ENCODE results near the gene FITM1. TPM values are rescaled to one million over a fixed set of nuclear protein-coding genes. Genes with fewer than 3 reads are reported as not detected.

The FITM1 gene
- total RNA-seq, 2 donors from 2014 or later, result 2.0 TPM; not detected in 1

DNA sequence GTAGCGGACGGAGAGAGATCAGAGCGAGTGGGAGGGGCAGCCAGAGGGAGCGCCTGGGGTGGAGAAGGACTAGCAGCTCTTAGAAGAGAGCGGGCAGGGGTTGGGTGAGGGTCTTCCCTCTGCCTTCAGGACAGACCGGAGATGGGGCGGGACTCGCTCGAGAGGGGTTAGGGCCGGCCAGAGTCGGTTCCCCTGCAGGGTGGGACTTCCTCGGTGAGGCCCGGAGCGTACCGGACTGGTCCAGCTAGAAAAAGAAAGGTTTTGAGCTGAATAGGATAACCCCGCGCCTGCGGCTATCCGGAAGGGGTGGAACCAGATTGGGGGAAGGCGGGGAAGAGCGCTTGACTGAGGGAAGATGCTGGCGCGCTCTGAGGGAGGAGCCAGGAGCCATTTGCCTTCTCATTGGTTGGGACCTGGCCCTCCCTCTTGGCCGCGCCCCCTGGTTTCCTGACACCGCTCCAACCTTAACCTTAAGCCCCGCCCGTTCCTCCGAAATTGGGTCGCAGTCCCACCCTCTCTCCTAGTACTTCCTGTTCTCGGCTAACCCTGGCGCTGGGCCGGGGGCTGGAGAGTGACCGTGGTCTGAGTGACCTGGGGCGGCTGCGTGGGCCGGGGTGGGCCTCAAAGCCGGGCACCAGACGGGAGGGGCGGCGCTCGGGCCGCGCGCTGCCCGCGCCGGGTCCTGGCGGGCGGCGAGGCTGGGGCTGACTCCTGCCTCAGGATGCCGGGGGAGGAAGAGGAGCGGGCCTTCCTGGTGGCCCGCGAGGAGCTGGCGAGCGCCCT lies 16.7 kb downstream of the FITM1 start, which contains the start of gene RNF31:
TSS of gene RNF31 (plus strand) at position 521 of the 783 bp plus-strand sequence. CDS start at position 722, 201 bp downstream.
- no peaks in the 10 kb centered on the region for H3K27me3 ChIP-seq (replicated peaks; ENCODE audit: insufficient read depth)
- H3K4me3 ChIP-seq, result peak within 1 kb of the TSS; percentile 68 to 92
- no peaks in the 10 kb centered on the region for H3K9me3 ChIP-seq
- H3K27ac ChIP-seq, result peak within 1 kb of the TSS; percentile 92 to 94
- peak; percentile 42 for TF ChIP-seq POLR2A (IDR thresholded peaks at IDR 0.05)
- peak; percentile 84 for TF ChIP-seq POLR2AphosphoS5 (IDR thresholded peaks at IDR 0.05)
- TF ChIP-seq, protein P1, sequence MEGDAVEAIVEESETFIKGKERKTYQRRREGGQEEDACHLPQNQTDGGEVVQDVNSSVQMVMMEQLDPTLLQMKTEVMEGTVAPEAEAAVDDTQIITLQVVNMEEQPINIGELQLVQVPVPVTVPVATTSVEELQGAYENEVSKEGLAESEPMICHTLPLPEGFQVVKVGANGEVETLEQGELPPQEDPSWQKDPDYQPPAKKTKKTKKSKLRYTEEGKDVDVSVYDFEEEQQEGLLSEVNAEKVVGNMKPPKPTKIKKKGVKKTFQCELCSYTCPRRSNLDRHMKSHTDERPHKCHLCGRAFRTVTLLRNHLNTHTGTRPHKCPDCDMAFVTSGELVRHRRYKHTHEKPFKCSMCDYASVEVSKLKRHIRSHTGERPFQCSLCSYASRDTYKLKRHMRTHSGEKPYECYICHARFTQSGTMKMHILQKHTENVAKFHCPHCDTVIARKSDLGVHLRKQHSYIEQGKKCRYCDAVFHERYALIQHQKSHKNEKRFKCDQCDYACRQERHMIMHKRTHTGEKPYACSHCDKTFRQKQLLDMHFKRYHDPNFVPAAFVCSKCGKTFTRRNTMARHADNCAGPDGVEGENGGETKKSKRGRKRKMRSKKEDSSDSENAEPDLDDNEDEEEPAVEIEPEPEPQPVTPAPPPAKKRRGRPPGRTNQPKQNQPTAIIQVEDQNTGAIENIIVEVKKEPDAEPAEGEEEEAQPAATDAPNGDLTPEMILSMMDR (IDR thresholded peaks at IDR 0.05), result peak in 1 of 4 experiments; percentile 18
- intact Hi-C loops (cut with DNase I), result no loop called here
- peak; percentile 98 for DNase-seq (ENCODE audit: low spot score)
- peaks cover 11% of the 10 kb centered on the region for H3K4me1 ChIP-seq (replicated peaks)
- H3K36me3 ChIP-seq, result peaks cover 3 to 18% of the 10 kb centered on the region in 2 donors
- under 1% methylated on average over 40 of the region's 57 CpGs for WGBS

GRCh38 chr14:24147761-24148428 lies 17.4 kb downstream of the FITM1 start:
- Histone ChIP-seq H3K4me1 (replicated peaks) (peaks cover 11% of the 10 kb centered on the region), H3K9me3 (no peaks in the 10 kb centered on the region), H3K27me3 (replicated peaks; ENCODE audit: insufficient read depth) (no peaks in the 10 kb centered on the region), H3K4me3 (peak overlapping the region; percentile 68 to 92), H3K27ac (peak overlapping the region; percentile 92 to 94), H3K36me3 (peaks cover 3 to 18% of the 10 kb centered on the region in 2 donors)
- 3% methylated on average over 29 of the region's 29 CpGs for WGBS
- intact Hi-C loops (cut with DNase I), result no loop called here
- TF ChIP-seq, protein P1 (IDR thresholded peaks at IDR 0.05), result no peak
- no peak for TF ChIP-seq POLR2AphosphoS5 (IDR thresholded peaks at IDR 0.05)
- TF ChIP-seq POLR2A (IDR thresholded peaks at IDR 0.05), result no peak
- no peak for DNase-seq (ENCODE audit: low spot score)

DNA sequence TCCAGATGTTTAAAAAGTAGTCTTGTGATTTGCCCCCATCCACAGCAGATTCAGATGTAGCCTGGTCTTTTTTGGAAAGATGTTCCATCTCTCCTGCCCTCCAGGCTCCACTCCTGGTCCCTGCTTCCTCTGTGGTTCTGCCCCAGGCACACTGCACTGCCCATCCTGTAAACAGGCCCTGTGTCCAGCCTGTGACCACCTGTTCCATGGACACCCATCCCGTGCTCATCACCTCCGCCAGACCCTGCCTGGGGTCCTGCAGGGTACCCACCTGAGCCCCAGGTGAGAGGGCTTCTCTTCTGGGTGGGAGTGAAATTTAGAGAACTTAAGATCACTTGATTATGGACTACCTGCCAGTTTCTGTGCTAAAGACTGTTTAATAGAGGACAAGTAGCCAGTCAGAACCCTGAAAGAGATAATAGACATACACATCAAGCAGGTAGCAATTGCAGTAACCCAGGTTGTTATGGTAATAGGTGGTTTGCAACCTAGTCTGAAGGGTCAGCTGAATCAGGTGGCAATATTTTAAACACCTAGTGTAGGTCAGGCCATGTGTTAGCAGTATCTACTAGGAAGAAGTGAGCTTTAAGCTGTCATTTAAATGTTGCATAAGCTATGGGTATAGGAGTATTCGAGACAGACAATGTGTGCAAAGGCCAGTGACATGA lies 19.0 kb downstream of the FITM1 start:
- 95% methylated on average over 3 of the region's 3 CpGs for WGBS
- DNase-seq (ENCODE audit: low spot score), result no peak
- Histone ChIP-seq H3K36me3 (peaks cover 3 to 18% of the 10 kb centered on the region in 2 donors), H3K4me1 (replicated peaks) (peaks cover 11% of the 10 kb centered on the region), H3K27ac (no peak overlapping the region), H3K4me3 (no peak overlapping the region), H3K27me3 (replicated peaks; ENCODE audit: insufficient read depth) (no peaks in the 10 kb centered on the region), H3K9me3 (no peaks in the 10 kb centered on the region)
- TF ChIP-seq, protein P1 (IDR thresholded peaks at IDR 0.05), result no peak
- TF ChIP-seq POLR2AphosphoS5 (IDR thresholded peaks at IDR 0.05) (no peak), POLR2A (IDR thresholded peaks at IDR 0.05) (no peak)
- intact Hi-C loops (cut with DNase I), result no loop called here

DNA sequence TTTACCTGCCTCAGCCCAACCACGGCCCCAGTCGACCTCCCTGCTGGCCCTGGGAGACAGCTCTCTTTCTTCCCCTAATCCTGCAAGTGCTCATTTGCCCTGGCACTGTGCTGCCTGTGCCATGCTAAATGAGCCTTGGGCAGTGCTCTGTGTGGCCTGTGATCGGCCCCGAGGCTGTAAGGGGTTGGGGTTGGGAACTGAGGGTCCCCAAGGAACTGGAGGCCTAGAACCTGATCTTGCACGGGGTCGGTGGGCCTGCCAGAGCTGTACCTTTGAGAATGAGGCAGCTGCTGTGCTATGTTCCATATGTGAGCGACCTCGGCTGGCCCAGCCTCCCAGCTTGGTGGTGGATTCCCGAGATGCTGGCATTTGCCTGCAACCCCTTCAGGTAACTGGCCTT lies 19.6 kb downstream of the FITM1 start:
- Histone ChIP-seq H3K27me3 (replicated peaks; ENCODE audit: insufficient read depth) (no peaks in the 10 kb centered on the region), H3K4me1 (replicated peaks) (peaks cover 11% of the 10 kb centered on the region), H3K27ac (no peak overlapping the region), H3K4me3 (no peak overlapping the region), H3K36me3 (peaks cover 3 to 21% of the 10 kb centered on the region in 2 donors), H3K9me3 (no peaks in the 10 kb centered on the region)
- TF ChIP-seq POLR2AphosphoS5 (IDR thresholded peaks at IDR 0.05), result no peak
- WGBS, result 95% methylated on average over 9 of the region's 9 CpGs
- no peak for DNase-seq (ENCODE audit: low spot score)
- intact Hi-C loops (cut with DNase I), result no loop called here

- Histone ChIP-seq H3K4me3 (no peak overlapping the region), H3K36me3 (peaks cover 3 to 26% of the 10 kb centered on the region in 2 donors), H3K27me3 (replicated peaks; ENCODE audit: insufficient read depth) (no peaks in the 10 kb centered on the region), H3K27ac (no peak overlapping the region), H3K4me1 (replicated peaks) (peaks cover 7% of the 10 kb centered on the region), H3K9me3 (no peaks in the 10 kb centered on the region)
- no peak for DNase-seq (ENCODE audit: low spot score)
- TF ChIP-seq POLR2AphosphoS5 (IDR thresholded peaks at IDR 0.05) (no peak), POLR2A (IDR thresholded peaks at IDR 0.05) (no peak)
- TF ChIP-seq, protein P1 (IDR thresholded peaks at IDR 0.05), result no peak
- WGBS, result 91% methylated on average over 9 of the region's 9 CpGs
- intact Hi-C loops (cut with DNase I), result no loop called here
Measured at GRCh38 chr14:24150567-24150966, 20.1 kb downstream of the FITM1 start.
